K562 (cell line): Measurements from ENCODE around the gene NAT10. TPM values are rescaled to one million over a fixed set of nuclear protein-coding genes. Genes with fewer than 3 reads are reported as not detected.

Experiments used
- ATAC-seq: fragments of 200-7000 bp; cut with Tn5 transposase; 3 replicates; pipeline ENCODE4 v1.9.1; 2020; ENCODE audit warnings: moderate library complexity
- BruUV-seq: library from RNA; stranded (reverse); fragments of 400-500 nt; replicated peaks from 2 replicates; lab custom pipeline; 2021; lab: Mats Ljungman, UMichigan
- CTCF ChIA-PET: fragments of 300-600 bp; formaldehyde crosslinking; extraction: SDS; loops from one replicate; lab custom pipeline; 2021; ENCODE audit warnings: low intra/inter-chr PET ratio; lab: Yijun Ruan, JAX
- POLR2A ChIA-PET: fragments of 300-600, 350-650 bp; sonication (Branson Sonifier 250); formaldehyde crosslinking; extraction: SDS; loops from one replicate; lab custom pipeline; 2021; ENCODE audit warnings: antibody characterized with exemption, inconsistent platforms; lab: Yijun Ruan, JAX
- DNase-seq, 4 experiments: peaks; one replicate each; pipeline versions ENCODE4 v3.0.0 to v3.0.0-alpha.2; 2011 to 2018; ENCODE audit warnings: low spot score in 3 of 4, mixed read lengths in 3 of 4; ENCODE audit errors: extremely low read depth in 1 of 4
- FAIRE-seq: peaks from 2 replicates; lab custom pipeline; 2011; peaks lifted over from hg19 to GRCh38; lab: Jason Lieb, UNC
- H2AFZ ChIP-seq: 2 replicates; pipeline ENCODE4 v1.6.0; 2011; ENCODE audit warnings: low read depth, low read length, control low read depth, inconsistent platforms
- H3K27ac ChIP-seq: fragments of 200-600 bp; 3 replicates; pipeline ENCODE4 v1.8.0; 2011; ENCODE audit warnings: low read depth, mild to moderate bottlenecking, control low read depth, inconsistent platforms, low read length, moderate library complexity, mixed read lengths; ENCODE audit errors: extremely low read depth
- H3K27me3 ChIP-seq, 2 experiments: fragments of 300-600 bp in 1 of 2; 2 replicates in 1 of 2; 3 replicates in 1 of 2; pipeline versions ENCODE4 v1.6.0 to v1.8.0; 2011; ENCODE audit warnings: inconsistent platforms in 2 of 2, low read length in 2 of 2, mild to moderate bottlenecking in 1 of 2, mixed read lengths in 1 of 2, moderate library complexity in 1 of 2; ENCODE audit not compliant: control insufficient read depth in 2 of 2, insufficient read depth in 2 of 2
- H3K36me3 ChIP-seq: fragments of 300-600 bp; 3 replicates; pipeline ENCODE4 v1.8.0; 2011; ENCODE audit warnings: mild to moderate bottlenecking, low read length, inconsistent platforms; ENCODE audit not compliant: control insufficient read depth, insufficient read depth
- H3K4me1 ChIP-seq, 2 experiments: fragments of 200-600 bp in 1 of 2; replicated peaks in 1 of 2; 2 replicates in 1 of 2; 3 replicates in 1 of 2; pipeline versions ENCODE4 v1.5.1 to v1.8.0; 2011; ENCODE audit warnings: inconsistent platforms in 2 of 2, low read length in 2 of 2, mild to moderate bottlenecking in 1 of 2, mixed read lengths in 1 of 2, moderate library complexity in 1 of 2; ENCODE audit not compliant: control insufficient read depth in 2 of 2, insufficient read depth in 2 of 2
- H3K4me2 ChIP-seq: 2 replicates; pipeline ENCODE4 v1.6.1; 2011; ENCODE audit warnings: low read length, control low read depth, inconsistent platforms, mixed read lengths; ENCODE audit not compliant: insufficient read depth
- H3K4me3 ChIP-seq: fragments of 200-600 bp; sonication (generic), shearing (Covaris generic); 2 replicates; pipeline ENCODE4 v1.5.1; 2016; ENCODE audit warnings: control low read depth, inconsistent platforms
- H3K79me2 ChIP-seq: fragments of 200-600 bp; 3 replicates; pipeline ENCODE4 v1.8.0; 2011; ENCODE audit warnings: low read length, inconsistent platforms; ENCODE audit not compliant: control insufficient read depth, insufficient read depth
- H3K9ac ChIP-seq, 2 experiments: 2 replicates each; pipeline versions ENCODE4 v1.6.0 to v1.6.1; 2011; ENCODE audit warnings: low read depth in 2 of 2, low read length in 2 of 2, control low read depth in 1 of 2, inconsistent platforms in 1 of 2, mild to moderate bottlenecking in 1 of 2, mixed read lengths in 1 of 2; ENCODE audit not compliant: insufficient read depth in 1 of 2
- H3K9me1 ChIP-seq: one replicate; pipeline ENCODE4 v1.6.0; 2011; ENCODE audit warnings: inconsistent platforms, mild to moderate bottlenecking, low read length, moderate library complexity; ENCODE audit not compliant: control insufficient read depth, insufficient read depth
- H3K9me3 ChIP-seq: replicated peaks from 2 replicates; pipeline ENCODE4 v1.5.1; 2011; ENCODE audit warnings: low read depth, low read length, inconsistent platforms; ENCODE audit not compliant: control insufficient read depth, insufficient read depth
- H4K20me1 ChIP-seq: replicated peaks from 2 replicates; pipeline ENCODE4 v1.6.1; 2011; ENCODE audit warnings: low read length, inconsistent platforms, mixed read lengths; ENCODE audit not compliant: control insufficient read depth, insufficient read depth
- CBX1 ChIP-seq: sonication (generic); IDR thresholded peaks from 2 replicates; pipeline ENCODE4 v1.6.1; 2016; ENCODE audit warnings: antibody characterized with exemption, low read depth, mild to moderate bottlenecking
- POLR2G ChIP-seq: fragments of 200-400 bp; formaldehyde crosslinking; IDR thresholded peaks from 2 replicates; pipeline ENCODE4 v1.6.1; 2017; ENCODE audit warnings: low read depth, mild to moderate bottlenecking, antibody characterized with exemption, low read length, moderate library complexity
- TBL1XR1 ChIP-seq, 2 experiments: IDR thresholded peaks; 2 replicates each; pipeline ENCODE4 v1.6.1; 2012; ENCODE audit warnings: improper control_type of control experiment in 2 of 2, low read length in 2 of 2, mild to moderate bottlenecking in 1 of 2
- THRAP3 ChIP-seq: fragments of 450-650 bp; IDR thresholded peaks from 2 replicates; pipeline ENCODE4 v1.6.1; 2016; ENCODE audit warnings: mild to moderate bottlenecking, inconsistent platforms, borderline replicate concordance
- WHSC1 ChIP-seq: IDR thresholded peaks from one replicate; pipeline ENCODE4 v1.6.1; 2012; ENCODE audit warnings: low read length, control low read depth, inconsistent platforms
- ZNF282 ChIP-seq: sonication (generic); formaldehyde crosslinking; IDR thresholded peaks from 2 replicates; pipeline ENCODE4 v1.8.1; 2023; ENCODE audit warnings: missing genetic modification reagents
- ZNF3 ChIP-seq: fragments of 250-450 bp; sonication (Bioruptor Pico); IDR thresholded peaks from 2 replicates; pipeline ENCODE4 v1.5.0; 2021; ENCODE audit warnings: mild to moderate bottlenecking, moderate library complexity
- ZNF778 ChIP-seq: fragments of 450-650 bp; formaldehyde crosslinking; IDR thresholded peaks from 2 replicates; pipeline ENCODE4 v1.4.0; 2020; ENCODE audit warnings: mild to moderate bottlenecking, moderate library complexity
- WGBS: fragments of 100-300 bp; shearing (Covaris generic); methylation state at CpG from one replicate; pipeline ENCODE4 v1.1.6; 2016; ENCODE audit warnings: low coverage, mixed read lengths; ENCODE audit not compliant: insufficient coverage; ENCODE audit errors: missing lambda C conversion rate; 5-methylcytosine and 5-hydroxymethylcytosine counted together
- in situ Hi-C: fragments of 300-500 bp; cut with MboI; formaldehyde crosslinking; loops from 4 replicates; pipeline ENCODE4 v1.15.0; 2018; ENCODE audit warnings: inconsistent platforms, mixed read lengths
- intact Hi-C: fragments of 100-400 bp; cut with micrococcal nuclease; formaldehyde crosslinking; loops from 2 replicates; pipeline ENCODE4 v1.14.2; 2022
- polyA plus RNA-seq, 8 experiments: library from polyadenylated mRNA; depleted of rRNA in 4 of 8; stranded (reverse) in 5 of 8; unstranded in 3 of 8; fragments of >200 nt; fragmentation: Nextera tagmentation in 2 of 8; fragmentation: Illumina TruSeq in 1 of 8; extraction: Ambion mirVana in 2 of 8; extraction: Trizol in 1 of 8; gene quantifications; 2 replicates each; pipeline versions ENCODE4 v1.2.1 to v1.2.3, GENCODE V29; 2011 to 2014; ENCODE audit warnings: inconsistent platforms in 1 of 8, missing spikeins in 1 of 8
- total RNA-seq, 7 experiments: library from RNA; depleted of rRNA in 6 of 7; stranded (reverse); fragments of >200 nt in 6 of 7; fragmentation: Illumina TruSeq in 2 of 7; extraction: Trizol in 2 of 7; gene quantifications; 2 replicates each; pipeline versions ENCODE4 v1.2.1 to v1.2.3, GENCODE V29; 2011 to 2021; ENCODE audit warnings: low replicate concordance in 1 of 7
- TF ChIP-seq, protein P1 (sequence below): fragments of 250-450 bp; sonication (Bioruptor Pico); IDR thresholded peaks from 2 replicates; pipeline ENCODE4 v1.5.0; 2020; ENCODE audit warnings: mild to moderate bottlenecking, borderline replicate concordance
- TF ChIP-seq, protein P2 (sequence below): sonication (generic); formaldehyde crosslinking; IDR thresholded peaks from 2 replicates; pipeline ENCODE4 v1.5.0; 2020; ENCODE audit warnings: missing genetic modification reagents

The NAT10 gene
- total and polyA plus RNA-seq, 9 of the 15 experiments (the other 6 are each of a cell fraction or from before 2014, with no cell fraction given): 55.4 to 125 (median 86.3) TPM

DNA sequence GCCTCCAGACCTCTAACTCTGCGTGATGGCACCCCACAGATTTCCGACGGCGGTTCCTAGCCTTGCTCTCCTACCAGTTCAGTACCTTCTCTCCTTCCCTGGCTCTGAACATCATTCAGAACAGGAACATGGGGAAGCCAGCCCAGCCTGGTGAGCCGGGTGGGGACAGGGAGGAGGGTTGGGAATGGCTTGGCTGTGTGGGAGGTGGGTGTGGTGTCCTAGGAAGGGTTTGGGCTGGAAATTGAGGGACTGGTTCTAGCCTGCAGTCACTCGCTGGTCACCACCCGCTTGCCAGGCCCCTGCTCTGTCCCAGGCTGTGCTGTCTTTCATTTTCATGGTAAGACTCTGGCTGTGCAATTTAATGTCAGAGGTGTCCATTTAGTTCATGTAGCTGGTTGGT, 33.9 kb downstream of the NAT10 start (continued):
- TF ChIP-seq, protein P1, sequence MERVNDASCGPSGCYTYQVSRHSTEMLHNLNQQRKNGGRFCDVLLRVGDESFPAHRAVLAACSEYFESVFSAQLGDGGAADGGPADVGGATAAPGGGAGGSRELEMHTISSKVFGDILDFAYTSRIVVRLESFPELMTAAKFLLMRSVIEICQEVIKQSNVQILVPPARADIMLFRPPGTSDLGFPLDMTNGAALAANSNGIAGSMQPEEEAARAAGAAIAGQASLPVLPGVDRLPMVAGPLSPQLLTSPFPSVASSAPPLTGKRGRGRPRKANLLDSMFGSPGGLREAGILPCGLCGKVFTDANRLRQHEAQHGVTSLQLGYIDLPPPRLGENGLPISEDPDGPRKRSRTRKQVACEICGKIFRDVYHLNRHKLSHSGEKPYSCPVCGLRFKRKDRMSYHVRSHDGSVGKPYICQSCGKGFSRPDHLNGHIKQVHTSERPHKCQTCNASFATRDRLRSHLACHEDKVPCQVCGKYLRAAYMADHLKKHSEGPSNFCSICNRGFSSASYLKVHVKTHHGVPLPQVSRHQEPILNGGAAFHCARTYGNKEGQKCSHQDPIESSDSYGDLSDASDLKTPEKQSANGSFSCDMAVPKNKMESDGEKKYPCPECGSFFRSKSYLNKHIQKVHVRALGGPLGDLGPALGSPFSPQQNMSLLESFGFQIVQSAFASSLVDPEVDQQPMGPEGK: no peak
- TF ChIP-seq CBX1 (no peak), ZNF282 (CRISPR knock-in tag) (no peak), ZNF778 (no peak), THRAP3 (no peak), ZNF3 (CRISPR knock-in tag) (no peak)
- TF ChIP-seq, protein P2, sequence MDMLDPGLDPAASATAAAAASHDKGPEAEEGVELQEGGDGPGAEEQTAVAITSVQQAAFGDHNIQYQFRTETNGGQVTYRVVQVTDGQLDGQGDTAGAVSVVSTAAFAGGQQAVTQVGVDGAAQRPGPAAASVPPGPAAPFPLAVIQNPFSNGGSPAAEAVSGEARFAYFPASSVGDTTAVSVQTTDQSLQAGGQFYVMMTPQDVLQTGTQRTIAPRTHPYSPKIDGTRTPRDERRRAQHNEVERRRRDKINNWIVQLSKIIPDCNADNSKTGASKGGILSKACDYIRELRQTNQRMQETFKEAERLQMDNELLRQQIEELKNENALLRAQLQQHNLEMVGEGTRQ (CRISPR knock-in tag): no peak

DNA sequence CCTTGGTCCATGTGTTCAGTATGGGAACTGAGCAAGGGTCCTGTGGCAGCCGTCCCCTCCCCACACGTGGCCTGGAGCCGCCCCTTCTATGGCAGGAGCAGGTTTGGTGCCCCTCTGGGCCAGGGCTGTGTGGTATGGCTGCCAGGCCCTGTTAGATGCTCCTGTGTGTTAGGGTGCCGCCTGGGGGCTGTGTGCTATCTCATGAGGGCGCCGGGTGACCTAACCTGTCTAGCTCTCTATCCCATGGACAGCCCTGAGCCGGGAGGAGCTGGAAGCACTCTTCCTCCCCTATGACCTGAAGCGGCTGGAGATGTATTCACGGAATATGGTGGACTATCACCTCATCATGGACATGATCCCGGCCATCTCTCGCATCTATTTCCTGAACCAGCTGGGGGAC, 34.7 kb downstream of the NAT10 start:
- TF ChIP-seq TBL1XR1 (IDR thresholded peaks at IDR 0.05; ENCODE audit: low read length in 2 of 2): no peak
- no peak for TF ChIP-seq WHSC1
- 0 out of 2 replicates have a peak, but pooled peaks have one; percentile 30 for TF ChIP-seq POLR2G
- TF ChIP-seq, all 486 proteins: peak for 1
- H3K4me3 ChIP-seq: no peak overlapping the region
- H3K9me3 ChIP-seq: no peaks in the 10 kb centered on the region
- in situ Hi-C loops: no loop called here
- H3K27ac ChIP-seq: no peak overlapping the region
- H4K20me1 ChIP-seq: no peaks in the 10 kb centered on the region
- WGBS: 96% methylated on average over 11 of the region's 11 CpGs
- no TSS peak for BruUV-seq
- DNase-seq (no peak), ATAC-seq (no peak), FAIRE-seq (no peak)
- ChIA-PET POLR2A (interaction anchor here (0.6 to 1.2 kb wide), 2 partner anchors 8 to 372 kb away, joined by 3 read pairs; no protein-coding TSS in a partner anchor), CTCF (no interaction called here)
- no peaks in the 10 kb centered on the region for H3K27me3 ChIP-seq
- H2AFZ ChIP-seq: no peak overlapping the region
- intact Hi-C loops: no loop called here
- peaks cover 99% of the 10 kb centered on the region for H3K36me3 ChIP-seq
- peaks cover 2% of the 10 kb centered on the region for H3K9me1 ChIP-seq
- H3K4me1 ChIP-seq: no peaks in the 10 kb centered on the region
- H3K79me2 ChIP-seq: no peaks in the 10 kb centered on the region
- H3K9ac ChIP-seq: no peak overlapping the region
- no peak overlapping the region for H3K4me2 ChIP-seq
